Smooth muscle cell of the pulmonary artery (primary cell): Measurements from ENCODE around the gene ZC3H8. TPM values are rescaled to one million over a fixed set of nuclear protein-coding genes. Genes with fewer than 3 reads are reported as not detected.

Experiments used
- total RNA-seq: library from RNA; depleted of rRNA; stranded (reverse); fragments of >200 nt; gene quantifications from 2 replicates; pipeline ENCODE4 v1.2.3, GENCODE V29; 2014

ZC3H8 gene
- 5.9 and 7.4 TPM in 2 replicates for total RNA-seq

GRCh38 chr2:112254466-112255240, at the start of gene ZC3H8:
TSS of gene ZC3H8 (minus strand) at chr2:112255042. CDS start at chr2:112254981, 61 bp downstream.

DNA sequence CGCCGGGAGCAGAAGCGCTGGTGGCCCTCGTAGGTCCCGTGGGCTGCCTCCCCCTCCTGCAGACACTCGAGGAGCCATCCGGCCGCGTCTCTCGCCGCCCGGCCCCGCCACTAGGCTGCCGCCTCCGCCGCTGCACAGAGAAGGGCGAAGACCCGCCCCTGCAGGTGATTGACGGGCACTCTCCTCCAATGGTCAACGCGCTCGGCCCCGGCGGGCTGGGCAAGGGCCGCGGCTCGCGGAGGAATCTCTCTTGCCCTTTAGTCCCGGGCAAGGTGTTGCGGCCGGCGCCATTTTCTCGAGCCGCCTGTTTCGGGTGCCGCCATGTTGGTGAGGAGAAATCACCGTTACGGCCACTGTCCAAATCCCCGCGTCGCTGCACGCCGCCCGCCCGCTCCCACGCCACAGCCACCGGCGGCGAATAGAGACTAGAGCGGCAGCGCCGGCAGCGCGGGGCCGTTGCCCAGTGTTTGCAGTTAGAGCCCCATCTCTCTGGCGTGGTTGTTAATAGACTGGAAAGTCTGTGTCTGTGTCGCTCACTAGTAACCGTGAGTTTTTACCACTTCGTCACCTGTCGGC, 20.6 kb upstream of the ZC3H8 start, which contains the start of gene ZC3H6:
Gene ZC3H6 (plus strand): TSS at position 287 of the 576 bp plus-strand sequence. CDS start 398 bp downstream, outside the sequence.

Other genes with a start within 250 kb of the ZC3H8 start
- 29.4 and 49.3 TPM in 2 replicates for gene TMEM87B, start 199.8 kb downstream of the ZC3H8 start, total RNA-seq
- gene FBLN7, start 116.7 kb downstream of the ZC3H8 start, total RNA-seq, result 7.5 and 17.7 TPM in 2 replicates
- 5.9 and 6.3 TPM in 2 replicates for gene ZC3H6, start 20.6 kb upstream of the ZC3H8 start, total RNA-seq
- gene RGPD8, start 178.6 kb upstream of the ZC3H8 start, total RNA-seq, result 23.0 and 25.0 TPM in 2 replicates
- gene TTL, start 227.1 kb upstream of the ZC3H8 start, total RNA-seq, result 32.3 and 40.9 TPM in 2 replicates